HG03342 (cell line): ENCODE data around the gene TMEM63B.
A peak's percentile ranks its signal among the peaks of the same experiment; 100 is the strongest.
"Not testable (repeated sequence)": the region's sequence is repeated elsewhere in the genome, so short reads cannot be mapped to it uniquely, and the experiment has no call there.

Source experiments
- ATAC-seq: cut with Tn5 transposase; IDR thresholded peaks from one replicate; pipeline ENCODE4 v1.9.1; 2021; ENCODE audit warnings: mild to moderate bottlenecking, moderate library complexity; ENCODE audit not compliant: unreplicated experiment

TMEM63B gene

DNA sequence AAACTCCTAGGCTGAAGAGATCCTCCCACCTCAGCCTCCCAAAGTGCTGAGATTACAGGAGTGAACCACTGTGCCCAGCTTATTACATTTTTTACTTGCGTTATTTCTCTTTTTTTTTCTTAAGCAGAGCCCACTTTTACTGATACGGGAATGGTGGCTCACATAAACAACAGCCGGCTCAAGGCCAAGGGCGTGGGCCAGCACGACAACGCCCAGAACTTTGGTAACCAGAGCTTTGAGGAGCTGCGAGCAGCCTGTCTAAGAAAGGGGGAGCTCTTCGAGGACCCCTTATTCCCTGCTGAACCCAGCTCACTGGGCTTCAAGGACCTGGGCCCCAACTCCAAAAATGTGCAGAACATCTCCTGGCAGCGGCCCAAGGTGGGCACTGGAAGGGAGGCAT, 41.8 kb downstream of the TMEM63B start:
- no peak for ATAC-seq

DNA sequence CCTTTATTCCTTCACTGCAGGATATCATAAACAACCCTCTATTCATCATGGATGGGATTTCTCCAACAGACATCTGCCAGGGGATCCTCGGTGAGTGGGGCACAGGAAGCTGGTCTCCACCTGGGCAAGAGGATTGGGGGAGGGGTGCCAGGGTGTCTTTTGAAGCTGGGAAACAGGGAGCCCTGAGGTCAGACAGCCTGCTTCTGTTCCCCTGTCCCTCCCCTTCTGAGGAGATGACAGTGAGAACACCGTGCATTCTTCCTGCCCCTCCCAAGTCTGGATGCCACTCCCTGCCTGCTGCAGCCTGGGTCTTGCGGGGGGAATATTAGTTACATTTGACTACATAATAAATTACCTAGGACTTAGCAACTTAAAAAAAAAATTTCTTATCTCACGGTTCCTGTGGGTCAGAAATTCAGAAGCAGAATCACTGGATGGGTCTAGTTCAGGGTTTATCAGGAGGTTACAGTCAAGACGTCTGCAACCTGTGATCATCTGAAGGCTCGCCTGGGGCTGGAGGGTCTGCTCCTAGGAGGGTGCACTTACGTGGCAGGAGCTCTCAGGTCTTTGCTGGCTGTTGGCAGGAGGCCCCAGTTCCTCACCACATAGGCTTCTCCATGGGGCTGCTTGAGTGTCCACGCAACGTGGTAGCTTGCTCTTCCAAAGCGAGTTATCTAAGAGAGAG, 42.7 kb downstream of the TMEM63B start:
- no peak for ATAC-seq

DNA sequence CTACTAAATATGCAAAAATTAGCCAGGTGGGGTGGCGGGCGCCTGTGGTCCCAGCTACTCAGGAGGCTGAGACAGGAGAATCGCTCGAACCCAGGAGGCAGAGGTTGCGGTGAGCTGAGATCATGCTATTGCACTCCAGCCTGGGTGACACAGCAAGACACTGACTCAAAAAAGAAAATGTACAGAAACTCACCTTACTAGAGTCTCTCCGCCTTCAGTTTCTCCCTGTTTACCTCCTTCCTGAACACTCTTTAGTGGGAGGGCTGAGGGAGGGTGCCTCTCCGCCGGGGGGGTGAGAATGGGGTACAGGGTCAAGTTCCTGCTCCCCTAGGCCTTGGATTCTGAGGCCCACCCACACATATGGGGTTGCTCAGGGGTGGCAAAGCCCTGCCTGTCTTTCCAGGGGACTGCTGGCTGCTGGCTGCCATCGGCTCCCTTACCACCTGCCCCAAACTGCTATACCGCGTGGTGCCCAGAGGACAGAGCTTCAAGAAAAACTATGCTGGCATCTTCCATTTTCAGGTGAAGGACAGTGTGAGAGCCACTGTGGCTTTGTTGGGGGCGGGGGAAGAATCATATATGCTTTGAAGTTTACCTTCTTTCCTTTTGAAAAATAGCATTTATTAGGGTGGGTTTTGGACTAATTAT, 44.7 kb downstream of the TMEM63B start:
- no peak for ATAC-seq

DNA sequence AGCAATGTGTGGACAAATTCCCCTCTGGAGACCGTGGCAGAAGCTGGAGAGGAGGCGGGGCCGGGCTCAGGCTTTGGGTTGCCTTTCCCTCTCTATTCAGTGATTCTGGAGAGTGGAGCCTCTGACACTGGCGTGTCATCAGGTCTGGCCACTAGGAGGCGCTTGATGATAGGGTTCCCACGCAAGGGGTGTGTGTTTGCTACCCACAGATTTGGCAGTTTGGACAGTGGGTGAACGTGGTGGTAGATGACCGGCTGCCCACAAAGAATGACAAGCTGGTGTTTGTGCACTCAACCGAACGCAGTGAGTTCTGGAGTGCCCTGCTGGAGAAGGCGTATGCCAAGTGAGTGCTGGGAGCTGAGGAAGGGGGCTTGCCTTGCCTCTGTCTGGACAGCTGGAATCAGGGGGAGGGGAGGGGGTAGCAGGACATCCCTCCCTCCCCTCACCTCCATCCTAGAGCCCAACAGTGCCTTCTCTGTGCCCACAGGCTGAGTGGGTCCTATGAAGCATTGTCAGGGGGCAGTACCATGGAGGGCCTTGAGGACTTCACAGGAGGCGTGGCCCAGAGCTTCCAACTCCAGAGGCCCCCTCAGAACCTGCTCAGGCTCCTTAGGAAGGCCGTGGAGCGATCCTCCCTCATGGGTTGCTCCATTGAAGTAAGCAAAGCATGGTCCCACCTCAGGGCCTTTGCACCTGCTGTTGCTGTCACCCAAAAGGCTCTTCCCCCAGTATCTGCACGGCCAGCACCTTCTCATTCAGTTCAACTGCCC, 45.6 kb downstream of the TMEM63B start:
- peak; percentile 47 for ATAC-seq

DNA sequence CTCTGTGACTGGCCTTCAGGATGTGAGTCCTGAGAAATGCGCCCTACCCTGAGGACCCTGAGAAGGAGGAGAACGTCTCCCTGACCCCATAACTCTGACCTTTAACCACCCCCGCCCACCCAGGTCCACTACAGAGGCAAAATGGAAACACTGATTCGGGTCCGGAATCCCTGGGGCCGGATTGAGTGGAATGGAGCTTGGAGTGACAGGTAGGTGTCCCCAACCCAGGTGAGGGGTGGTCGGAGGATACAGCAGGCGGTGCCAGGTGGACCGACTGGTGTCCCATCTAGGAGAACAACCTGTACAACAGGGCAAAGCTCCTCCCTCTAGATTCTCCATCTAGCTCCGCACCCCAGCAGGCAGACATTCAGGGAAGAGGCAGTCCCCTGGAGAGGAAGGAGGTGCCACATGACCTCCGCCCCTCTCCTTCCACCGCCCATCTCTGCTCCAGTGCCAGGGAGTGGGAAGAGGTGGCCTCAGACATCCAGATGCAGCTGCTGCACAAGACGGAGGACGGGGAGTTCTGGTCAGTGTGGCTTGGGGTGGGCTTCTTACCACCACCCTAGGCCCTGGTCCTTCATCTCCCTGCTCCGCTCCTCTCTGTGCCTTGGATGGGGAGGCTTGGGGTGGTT, 48.9 kb downstream of the TMEM63B start:
- no peak for ATAC-seq

DNA sequence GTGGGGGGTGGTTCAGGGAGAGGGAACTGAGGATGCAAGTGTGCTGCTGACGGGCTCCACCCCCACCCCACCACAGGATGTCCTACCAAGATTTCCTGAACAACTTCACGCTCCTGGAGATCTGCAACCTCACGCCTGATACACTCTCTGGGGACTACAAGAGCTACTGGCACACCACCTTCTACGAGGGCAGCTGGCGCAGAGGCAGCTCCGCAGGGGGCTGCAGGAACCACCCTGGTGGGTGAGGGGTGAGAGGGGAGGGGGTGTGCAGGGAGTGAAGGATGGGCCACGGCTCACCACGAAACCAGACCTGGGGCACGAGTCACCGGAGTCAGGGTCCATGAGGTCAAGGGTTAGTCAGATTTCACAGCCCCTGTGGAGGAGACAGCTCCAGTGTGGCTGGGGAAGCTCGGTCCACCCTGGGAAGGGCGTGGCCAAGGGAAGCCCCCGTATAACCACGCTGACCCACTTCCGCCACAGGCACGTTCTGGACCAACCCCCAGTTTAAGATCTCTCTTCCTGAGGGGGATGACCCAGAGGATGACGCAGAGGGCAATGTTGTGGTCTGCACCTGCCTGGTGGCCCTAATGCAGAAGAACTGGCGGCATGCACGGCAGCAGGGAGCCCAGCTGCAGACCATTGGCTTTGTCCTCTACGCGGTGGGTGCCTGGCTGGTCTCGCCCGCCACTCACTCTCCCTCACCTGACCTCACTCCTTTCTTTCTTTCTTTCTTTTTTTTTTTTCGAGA, 49.6 kb downstream of the TMEM63B start:
- ATAC-seq = peak; percentile 49

DNA sequence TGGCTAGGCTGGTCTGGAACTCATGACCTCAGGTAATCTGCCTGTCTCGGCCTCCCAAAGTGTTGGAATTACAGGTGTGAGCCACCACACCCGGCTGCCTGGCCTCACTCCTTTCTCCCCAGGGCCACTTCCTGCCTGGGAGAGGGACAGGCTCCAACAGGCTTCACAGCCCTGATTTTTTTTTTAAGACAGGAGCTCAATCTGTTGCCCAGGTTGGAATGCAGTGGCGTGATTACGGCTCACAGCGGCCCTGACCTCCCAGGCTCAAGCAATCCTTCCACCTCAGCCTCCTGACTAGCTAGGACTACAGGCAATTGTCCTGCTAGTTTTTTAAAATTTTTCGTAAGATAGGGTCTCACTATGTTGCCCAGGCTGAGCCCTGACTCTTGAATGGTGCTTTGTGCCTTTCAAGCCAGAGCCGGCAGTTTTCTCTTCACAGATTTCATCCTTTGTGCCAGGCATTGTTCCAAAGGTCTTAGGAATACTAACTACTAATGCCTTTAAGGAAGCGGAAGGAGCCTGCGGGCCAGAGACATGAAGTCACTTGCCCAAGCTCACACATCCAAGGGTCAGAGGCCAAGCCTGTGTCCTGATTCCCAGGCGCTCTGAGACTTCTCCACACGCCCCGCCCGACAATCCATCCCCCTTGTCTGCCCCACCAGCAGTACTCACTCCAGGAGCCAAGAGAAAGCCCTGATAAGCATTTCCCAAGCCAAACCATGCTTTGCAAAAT, 50.5 kb downstream of the TMEM63B start:
- no peak for ATAC-seq

DNA sequence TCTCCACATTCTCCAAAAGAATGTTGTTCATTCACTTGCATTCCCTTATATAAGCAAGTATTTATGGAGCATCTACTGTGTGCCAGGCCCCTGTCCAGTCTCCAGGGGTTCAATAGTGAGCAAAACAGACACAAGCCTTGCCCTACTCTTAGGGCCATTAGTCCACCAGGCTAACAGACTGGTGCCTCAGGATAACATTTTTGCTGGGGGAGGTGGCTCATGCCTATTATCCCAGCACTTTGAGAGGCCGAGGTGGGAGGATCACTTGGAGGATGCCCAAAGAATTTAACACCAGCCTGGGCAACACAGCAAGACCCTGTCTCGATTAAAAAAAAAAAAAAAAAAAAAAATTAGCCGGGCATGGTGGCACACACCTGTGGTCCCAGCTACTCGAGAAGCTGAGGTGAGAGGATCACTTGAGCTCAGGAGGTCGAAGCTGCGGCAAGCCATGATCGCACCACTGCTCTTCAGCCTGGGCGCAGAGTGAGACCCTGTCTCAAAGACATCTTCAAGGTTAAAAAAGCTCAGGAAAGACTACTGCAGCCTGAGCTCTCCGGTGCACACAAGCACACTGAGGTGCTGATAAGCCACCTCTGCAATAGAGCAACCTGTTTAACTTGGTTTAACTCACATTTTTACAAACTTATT, 51.2 kb downstream of the TMEM63B start:
- ATAC-seq = no peak

DNA sequence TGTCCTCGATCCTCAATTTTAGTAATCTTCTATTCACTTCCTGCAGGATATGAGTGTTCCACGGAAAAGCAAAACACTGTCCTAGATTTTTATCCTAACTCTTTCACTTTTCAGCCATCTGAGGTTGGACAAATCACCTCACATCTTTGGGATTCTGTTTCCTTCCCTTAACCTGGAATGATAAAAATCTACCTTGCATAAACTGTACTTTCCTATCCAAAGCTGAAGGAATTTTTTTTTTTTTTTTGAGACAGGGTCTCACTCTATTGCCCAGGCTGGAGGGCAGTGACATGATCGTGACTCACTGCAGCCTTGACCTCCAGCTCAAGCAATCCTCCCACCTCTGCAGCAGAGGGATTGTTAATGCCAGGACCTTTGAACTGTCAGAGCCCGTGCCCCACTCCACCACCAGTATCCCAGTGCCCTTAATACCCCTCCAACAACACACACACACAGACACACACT, 51.8 kb downstream of the TMEM63B start:
- no peak for ATAC-seq

DNA sequence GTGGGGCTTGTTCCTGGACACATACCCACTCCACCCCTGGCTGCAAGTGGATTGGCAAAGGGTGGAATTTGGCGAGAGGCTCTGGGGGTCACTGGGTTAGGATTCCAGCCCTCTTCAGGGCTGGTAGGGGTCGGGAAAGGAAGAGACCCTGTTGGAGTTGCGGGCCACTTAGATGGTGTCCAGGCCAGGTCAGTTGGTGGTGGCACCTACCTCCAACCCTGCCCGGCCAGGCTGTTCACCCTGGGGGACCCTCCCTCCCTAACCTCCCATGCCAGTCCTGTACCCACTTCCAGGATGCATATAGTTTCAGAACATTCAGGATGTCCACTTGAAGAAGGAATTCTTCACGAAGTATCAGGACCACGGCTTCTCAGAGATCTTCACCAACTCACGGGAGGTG, 52.3 kb downstream of the TMEM63B start:
- ATAC-seq = no peak

DNA sequence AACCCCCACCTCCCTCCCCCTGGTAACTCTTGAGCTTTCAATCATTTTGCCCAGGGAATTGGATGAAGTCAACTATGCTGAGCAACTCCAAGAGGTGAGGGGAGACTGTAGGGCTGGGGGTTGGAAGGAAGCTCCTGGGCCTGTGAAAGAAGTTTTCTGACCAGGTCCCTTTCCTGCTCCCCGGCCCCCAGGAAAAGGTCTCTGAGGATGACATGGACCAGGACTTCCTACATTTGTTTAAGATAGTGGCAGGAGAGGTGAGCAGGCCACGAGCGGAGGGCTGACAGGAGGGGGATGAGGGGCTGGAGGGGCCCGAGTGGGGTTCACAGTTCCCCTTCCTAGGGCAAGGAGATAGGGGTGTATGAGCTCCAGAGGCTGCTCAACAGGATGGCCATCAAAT, 53.1 kb downstream of the TMEM63B start:
- ATAC-seq = no peak

DNA sequence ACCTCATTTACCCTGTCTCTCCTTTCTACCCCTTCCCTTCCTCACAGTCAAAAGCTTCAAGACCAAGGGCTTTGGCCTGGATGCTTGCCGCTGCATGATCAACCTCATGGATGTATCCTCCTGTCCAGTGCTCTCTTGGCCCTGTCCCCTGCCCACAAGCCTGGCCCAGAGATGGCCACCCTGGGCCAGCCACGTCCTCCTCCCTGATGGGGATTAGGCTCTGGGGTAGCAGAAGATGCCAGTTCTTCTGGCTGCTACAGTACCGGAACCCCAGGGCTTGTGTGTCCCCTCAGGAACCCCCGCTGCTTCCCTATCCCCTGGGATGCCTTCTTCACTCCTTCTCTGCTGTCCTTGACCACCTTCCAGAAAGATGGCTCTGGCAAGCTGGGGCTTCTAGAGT, 53.5 kb downstream of the TMEM63B start:
- ATAC-seq = no peak

DNA sequence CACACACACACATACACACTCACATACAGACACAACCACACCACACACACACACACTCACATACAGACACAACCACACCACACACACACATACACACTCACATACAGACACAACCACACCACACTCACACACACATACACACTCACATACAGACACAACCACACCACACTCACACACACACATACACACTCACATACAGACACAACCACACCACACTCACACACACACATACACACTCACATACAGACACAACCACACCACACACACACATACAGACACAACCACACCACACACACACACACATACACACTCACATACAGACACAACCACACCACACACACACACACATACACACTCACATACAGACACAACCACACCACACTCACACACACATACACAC, 54.4 kb downstream of the TMEM63B start:
- ATAC-seq = not testable (repeated sequence)

DNA sequence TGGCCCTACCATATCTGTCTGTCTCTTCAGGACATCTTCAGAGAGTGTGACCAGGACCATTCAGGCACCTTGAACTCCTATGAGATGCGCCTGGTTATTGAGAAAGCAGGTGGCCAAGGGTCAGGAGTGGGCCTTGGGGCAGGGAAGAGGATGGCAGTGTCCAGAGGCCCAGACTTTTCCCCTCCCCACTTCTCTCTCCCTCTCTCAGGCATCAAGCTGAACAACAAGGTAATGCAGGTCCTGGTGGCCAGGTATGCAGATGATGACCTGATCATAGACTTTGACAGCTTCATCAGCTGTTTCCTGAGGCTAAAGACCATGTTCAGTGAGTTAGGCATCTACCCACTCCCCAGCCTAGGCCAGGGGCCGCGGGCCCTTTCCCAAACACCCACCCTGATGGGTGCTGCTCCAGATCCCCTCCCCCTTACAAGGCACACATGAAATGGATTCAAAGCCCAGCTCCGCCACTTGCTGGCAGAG, 55.6 kb downstream of the TMEM63B start:
- ATAC-seq = no peak

DNA sequence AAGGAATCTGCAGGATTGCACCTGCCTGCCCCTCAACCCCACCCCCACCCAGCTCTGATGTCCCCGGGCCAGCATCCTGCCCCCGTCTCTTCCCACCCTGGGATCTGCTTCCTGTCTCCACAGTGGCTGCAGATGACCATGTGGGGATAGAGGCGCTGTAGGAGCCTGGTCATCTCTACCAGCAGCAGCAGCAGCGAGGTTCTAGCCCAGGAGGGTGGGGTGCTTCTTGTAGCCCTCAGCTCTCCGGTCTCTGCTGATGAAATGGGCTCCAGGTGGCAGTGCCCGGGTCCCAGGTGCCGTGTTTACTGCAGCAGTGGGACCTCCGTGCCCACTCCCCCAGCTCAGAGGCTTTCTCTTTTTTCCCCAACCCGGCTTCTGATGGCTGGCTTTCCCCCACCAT, 56.4 kb downstream of the TMEM63B start:
- ATAC-seq = no peak

DNA sequence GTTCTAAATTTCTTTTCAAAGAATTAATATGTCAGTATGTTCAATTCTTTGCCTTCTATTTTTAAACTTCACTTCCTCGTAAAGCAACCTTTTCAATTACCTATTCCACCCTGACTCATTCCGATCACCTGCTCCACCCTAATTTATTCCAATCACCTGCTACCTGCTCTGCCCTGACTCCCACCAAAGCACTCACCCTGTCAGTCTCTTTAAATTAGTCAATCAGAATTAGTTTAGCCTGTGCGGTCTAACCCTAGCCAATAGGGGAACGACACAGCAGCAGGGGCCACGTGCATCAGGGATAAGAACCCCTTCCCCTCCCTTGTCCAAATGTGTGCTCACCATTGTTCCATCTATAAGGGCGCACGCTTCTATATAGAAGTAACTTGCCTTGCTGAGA, 58.0 kb downstream of the TMEM63B start:
- not testable (repeated sequence) for ATAC-seq

DNA sequence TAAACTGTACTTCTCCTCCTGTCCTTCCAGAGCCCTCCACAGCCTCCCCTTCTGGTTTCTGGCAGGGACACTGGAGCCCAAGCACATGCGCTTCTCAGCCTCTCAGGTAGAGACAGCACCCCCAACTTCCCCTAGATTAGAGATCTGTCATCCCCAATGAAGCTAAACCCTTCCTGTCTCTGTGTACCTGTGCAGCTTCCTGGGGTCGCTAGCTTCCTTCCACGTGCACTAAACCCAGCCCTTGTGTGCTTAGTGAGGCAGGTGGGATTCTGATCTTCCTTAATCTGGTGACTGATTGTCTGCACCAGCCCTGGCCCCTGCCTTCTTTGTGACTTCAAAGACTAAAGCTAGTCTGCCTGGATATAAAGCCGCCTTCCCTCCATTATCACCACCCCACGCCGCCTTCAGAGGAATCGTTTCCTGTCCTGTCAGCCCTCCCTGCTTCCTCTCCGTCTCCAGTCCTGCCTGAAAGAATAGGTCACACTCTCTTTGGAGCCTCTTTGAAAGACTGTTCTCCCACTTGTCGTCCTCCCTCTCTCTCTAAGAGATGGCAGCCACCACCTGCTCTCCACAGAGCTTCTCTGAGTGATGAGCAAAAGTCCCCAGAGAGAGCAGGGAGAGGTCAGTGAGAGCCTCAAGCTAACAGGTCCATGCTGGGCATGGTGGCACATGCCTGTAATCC, 58.7 kb downstream of the TMEM63B start:
- ATAC-seq = no peak

DNA sequence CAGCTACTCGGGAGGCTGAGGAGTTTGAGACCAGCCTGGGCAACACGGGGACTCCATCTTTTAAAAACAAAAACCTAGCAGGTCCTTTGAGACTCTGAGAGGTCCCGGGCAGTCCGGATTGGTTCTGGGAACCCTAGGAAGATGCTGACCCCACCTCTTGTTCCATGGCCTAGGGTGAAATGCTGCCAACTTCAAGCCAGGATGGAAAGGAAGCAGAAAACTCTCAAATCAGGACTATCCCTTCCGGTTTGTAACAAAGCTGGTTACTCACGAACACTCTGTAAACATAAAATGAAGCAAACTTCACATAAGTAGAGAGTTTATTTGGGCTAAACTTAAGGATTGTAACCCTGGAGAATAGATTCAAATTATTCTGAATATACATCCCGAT, 59.3 kb downstream of the TMEM63B start:
- ATAC-seq = no peak

DNA sequence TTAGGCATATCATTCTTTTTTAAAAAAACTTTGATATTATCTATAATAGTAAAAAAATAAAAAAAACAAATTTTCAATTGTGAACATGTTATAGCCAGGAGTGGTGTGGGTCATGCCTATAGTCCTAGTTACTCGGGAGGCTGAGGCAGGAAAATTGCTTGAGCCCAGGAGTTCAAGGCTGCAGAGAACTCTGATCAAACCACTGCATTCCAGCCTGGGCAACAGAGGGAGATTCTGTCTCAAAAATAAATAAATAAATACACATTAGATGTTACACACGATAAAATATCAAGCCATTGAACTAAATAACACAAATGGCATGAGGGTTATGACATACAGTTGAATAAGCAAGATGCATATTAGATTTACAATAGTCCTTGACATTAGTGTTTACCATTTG, 61.5 kb downstream of the TMEM63B start:
- no peak for ATAC-seq
